Thyroid gland (tissue), 4 donors: ENCODE measurements around the gene DTNB. TPM values are rescaled to one million over a fixed set of nuclear protein-coding genes. Genes with fewer than 3 reads are reported as not detected.

Experiments
- DNase-seq, 2 donors: peaks; one replicate each; pipeline ENCODE4 v3.0.0-alpha.2; 2019
- H3K27ac ChIP-seq, 3 donors: fragments of 200-600 bp; sonication (generic); 1 replicate in 2 of 3; 2 replicates in 1 of 3; pipeline ENCODE4 v1.5.1; 2016 to 2019; ENCODE audit warnings: mild to moderate bottlenecking in 1 of 3, moderate library complexity in 1 of 3
- H3K27me3 ChIP-seq: fragments of 200-600 bp; sonication (generic); one replicate; pipeline ENCODE4 v1.5.1; 2019
- H3K36me3 ChIP-seq, 2 donors: fragments of 200-600 bp; sonication (generic); one replicate each; pipeline ENCODE4 v1.5.1; 2016 to 2019
- H3K4me1 ChIP-seq, 2 donors: fragments of 200-600 bp; sonication (generic); one replicate each; pipeline ENCODE4 v1.5.1; 2017 to 2019
- H3K4me3 ChIP-seq, 3 donors: fragments of 200-600 bp; sonication (generic); replicated peaks in 1 of 3; 1 replicate in 2 of 3; 2 replicates in 1 of 3; pipeline ENCODE4 v1.5.1; 2016; ENCODE audit warnings: mild to moderate bottlenecking in 1 of 3
- H3K9me3 ChIP-seq: fragments of 200-600 bp; sonication (generic); one replicate; pipeline ENCODE4 v1.5.1; 2017
- POLR2A ChIP-seq, 2 donors: fragments of 450-650 bp; IDR thresholded peaks; one replicate each; pipeline ENCODE4 v1.6.1; 2017; ENCODE audit warnings: antibody characterized with exemption in 2 of 2, mild to moderate bottlenecking in 2 of 2, moderate library complexity in 1 of 2
- WGBS, 2 donors: methylation state at CpG; one replicate each; pipeline ENCODE4 v1.1.5; 2017; 5-methylcytosine and 5-hydroxymethylcytosine counted together
- intact Hi-C: fragments of 100-400 bp; cut with DNase I; formaldehyde crosslinking; loops from one replicate; pipeline ENCODE4 v1.15.1; 2023
- total RNA-seq, 4 donors: library from RNA; depleted of rRNA; stranded (reverse); fragments of >200 nt; gene quantifications; one replicate each; pipeline ENCODE4 v1.2.3, GENCODE V29; 2016
- TF ChIP-seq, protein P1 (sequence below), 6 experiments: fragments of 200-600 bp in 3 of 6; fragments of 450-650 bp in 3 of 6; sonication (generic) in 3 of 6; IDR thresholded peaks; one replicate each; pipeline ENCODE4 v1.5.1; 2016 to 2019; ENCODE audit warnings: antibody characterized with exemption in 6 of 6, mild to moderate bottlenecking in 2 of 6, inconsistent platforms in 1 of 6, moderate library complexity in 1 of 6

Gene DTNB
- total RNA-seq, 4 donors from 2014 or later = 38.9 to 75.2 (median 55.5) TPM

DNA sequence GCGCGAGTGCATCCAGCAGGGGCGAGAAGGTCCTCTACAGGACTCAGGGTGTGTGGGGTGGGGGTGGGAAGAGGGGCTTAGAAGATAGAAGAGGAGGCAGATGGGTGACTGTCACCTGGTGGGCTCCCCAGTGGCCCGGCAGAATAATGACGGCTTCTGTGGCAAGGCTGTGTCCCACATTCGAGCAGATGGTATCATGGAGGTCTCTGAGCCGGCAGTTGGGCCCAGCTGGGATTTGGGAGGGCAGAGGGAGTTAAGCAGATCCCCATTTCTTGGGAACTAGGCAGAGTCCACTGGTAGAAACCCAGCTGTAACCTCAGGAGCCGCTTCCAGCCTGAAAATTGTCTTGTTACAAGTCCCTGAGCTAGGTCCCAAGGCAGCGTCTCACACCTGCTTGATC, 28.4 kb upstream of the DTNB start:
- Histone ChIP-seq H3K4me1 (no peaks in the 10 kb centered on the region), H3K9me3 (no peaks in the 10 kb centered on the region), H3K4me3 (no peak overlapping the region), H3K36me3 (no peaks in the 10 kb centered on the region), H3K27ac (no peak overlapping the region), H3K27me3 (no peaks in the 10 kb centered on the region)
- 89 to 92% methylated on average over 9 of the region's 9 CpGs for WGBS, 2 donors
- no peak for DNase-seq
- TF ChIP-seq, protein P1, sequence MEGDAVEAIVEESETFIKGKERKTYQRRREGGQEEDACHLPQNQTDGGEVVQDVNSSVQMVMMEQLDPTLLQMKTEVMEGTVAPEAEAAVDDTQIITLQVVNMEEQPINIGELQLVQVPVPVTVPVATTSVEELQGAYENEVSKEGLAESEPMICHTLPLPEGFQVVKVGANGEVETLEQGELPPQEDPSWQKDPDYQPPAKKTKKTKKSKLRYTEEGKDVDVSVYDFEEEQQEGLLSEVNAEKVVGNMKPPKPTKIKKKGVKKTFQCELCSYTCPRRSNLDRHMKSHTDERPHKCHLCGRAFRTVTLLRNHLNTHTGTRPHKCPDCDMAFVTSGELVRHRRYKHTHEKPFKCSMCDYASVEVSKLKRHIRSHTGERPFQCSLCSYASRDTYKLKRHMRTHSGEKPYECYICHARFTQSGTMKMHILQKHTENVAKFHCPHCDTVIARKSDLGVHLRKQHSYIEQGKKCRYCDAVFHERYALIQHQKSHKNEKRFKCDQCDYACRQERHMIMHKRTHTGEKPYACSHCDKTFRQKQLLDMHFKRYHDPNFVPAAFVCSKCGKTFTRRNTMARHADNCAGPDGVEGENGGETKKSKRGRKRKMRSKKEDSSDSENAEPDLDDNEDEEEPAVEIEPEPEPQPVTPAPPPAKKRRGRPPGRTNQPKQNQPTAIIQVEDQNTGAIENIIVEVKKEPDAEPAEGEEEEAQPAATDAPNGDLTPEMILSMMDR (IDR thresholded peaks at IDR 0.05) = no peak
- TF ChIP-seq POLR2A (IDR thresholded peaks at IDR 0.05) = no peak
- intact Hi-C loops = no loop called here

DNA sequence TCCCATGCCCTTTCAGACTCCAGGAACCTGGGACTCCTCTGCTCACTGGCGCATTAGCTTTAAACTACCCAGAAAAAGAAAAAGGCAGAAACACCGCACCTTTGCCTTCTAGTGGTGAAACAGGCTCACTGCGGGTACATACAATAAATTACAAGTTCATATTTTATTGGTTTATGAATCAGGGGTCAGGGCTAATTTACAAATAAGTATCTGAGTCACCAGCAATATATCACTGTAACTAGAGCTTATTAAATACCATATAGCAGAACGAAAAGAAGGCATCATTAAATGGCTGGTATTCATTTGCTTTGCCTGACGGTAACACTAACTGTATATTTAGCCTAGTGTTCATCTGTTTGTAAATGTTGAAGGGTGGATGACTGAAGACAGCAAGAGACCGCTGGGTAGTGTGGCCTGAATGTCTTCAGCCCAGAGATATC, 26.9 kb upstream of the DTNB start:
- no peak for TF ChIP-seq POLR2A (IDR thresholded peaks at IDR 0.05)
- TF ChIP-seq, protein P1 (IDR thresholded peaks at IDR 0.05) = peak; percentile 35 to 85 (median 80)
- intact Hi-C loops = no loop called here
- Histone ChIP-seq H3K4me3 (no peak overlapping the region), H3K27ac (no peak overlapping the region), H3K27me3 (no peaks in the 10 kb centered on the region), H3K9me3 (no peaks in the 10 kb centered on the region), H3K4me1 (no peaks in the 10 kb centered on the region), H3K36me3 (no peaks in the 10 kb centered on the region)
- DNase-seq = peak; percentile 29
- 23 to 29% methylated on average over 6 of the region's 6 CpGs for WGBS, 2 donors

DNA sequence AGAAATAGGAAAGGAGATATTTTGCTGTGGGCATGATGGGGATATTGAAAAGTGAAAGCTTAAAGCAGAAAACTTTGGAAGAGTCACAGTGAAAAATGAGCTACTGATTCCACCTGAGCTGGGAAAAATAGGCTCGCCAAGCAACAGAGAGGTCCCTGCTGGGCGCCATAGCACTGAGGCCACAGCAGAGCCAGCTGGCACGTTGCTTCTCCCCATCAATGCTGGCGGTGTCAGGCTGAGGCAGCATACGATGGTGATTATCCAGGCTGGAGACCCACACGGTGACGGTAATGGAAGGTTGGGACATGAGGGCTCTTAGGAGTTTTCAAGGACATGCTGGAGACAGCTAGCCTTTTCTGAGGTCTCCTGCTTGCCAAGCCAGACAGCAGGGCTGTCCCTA, 25.8 kb upstream of the DTNB start:
- no peaks in the 10 kb centered on the region for H3K9me3 ChIP-seq
- H3K27me3 ChIP-seq = no peaks in the 10 kb centered on the region
- H3K27ac ChIP-seq = no peak overlapping the region
- 68 to 73% methylated on average over 7 of the region's 7 CpGs for WGBS, 2 donors
- DNase-seq = peak in 1 of 2 donors; percentile 5
- no peak overlapping the region for H3K4me3 ChIP-seq
- H3K4me1 ChIP-seq = no peaks in the 10 kb centered on the region
- TF ChIP-seq POLR2A (IDR thresholded peaks at IDR 0.05) = no peak
- TF ChIP-seq, protein P1 (IDR thresholded peaks at IDR 0.05) = no peak
- no peaks in the 10 kb centered on the region for H3K36me3 ChIP-seq
- intact Hi-C loops = no loop called here

DNA sequence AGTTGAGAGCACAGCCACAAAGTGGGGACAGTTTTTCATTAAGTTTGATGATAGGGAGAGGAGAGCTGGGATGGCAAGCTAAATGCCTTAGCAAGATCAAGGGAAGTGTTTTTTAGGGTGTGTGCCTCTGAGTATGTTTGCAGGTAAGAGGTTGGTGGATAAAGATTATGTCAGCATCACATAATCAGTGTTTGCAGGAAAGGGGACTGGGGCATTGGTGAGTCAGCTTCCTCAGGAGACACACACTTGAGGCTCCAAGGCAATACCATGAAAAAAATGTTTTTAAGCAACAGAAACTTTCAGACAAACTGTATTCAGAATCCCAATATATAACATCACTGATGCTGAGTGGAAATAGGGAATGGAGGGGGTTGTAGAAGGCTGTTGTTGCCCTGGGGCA, 25.4 kb upstream of the DTNB start:
- intact Hi-C loops = no loop called here
- TF ChIP-seq POLR2A (IDR thresholded peaks at IDR 0.05) = no peak
- TF ChIP-seq, protein P1 (IDR thresholded peaks at IDR 0.05) = no peak
- H3K27me3 ChIP-seq = no peaks in the 10 kb centered on the region
- no peaks in the 10 kb centered on the region for H3K9me3 ChIP-seq
- no peaks in the 10 kb centered on the region for H3K36me3 ChIP-seq
- H3K4me1 ChIP-seq = no peaks in the 10 kb centered on the region
- no peak overlapping the region for H3K27ac ChIP-seq
- DNase-seq = no peak
- H3K4me3 ChIP-seq = no peak overlapping the region

DNA sequence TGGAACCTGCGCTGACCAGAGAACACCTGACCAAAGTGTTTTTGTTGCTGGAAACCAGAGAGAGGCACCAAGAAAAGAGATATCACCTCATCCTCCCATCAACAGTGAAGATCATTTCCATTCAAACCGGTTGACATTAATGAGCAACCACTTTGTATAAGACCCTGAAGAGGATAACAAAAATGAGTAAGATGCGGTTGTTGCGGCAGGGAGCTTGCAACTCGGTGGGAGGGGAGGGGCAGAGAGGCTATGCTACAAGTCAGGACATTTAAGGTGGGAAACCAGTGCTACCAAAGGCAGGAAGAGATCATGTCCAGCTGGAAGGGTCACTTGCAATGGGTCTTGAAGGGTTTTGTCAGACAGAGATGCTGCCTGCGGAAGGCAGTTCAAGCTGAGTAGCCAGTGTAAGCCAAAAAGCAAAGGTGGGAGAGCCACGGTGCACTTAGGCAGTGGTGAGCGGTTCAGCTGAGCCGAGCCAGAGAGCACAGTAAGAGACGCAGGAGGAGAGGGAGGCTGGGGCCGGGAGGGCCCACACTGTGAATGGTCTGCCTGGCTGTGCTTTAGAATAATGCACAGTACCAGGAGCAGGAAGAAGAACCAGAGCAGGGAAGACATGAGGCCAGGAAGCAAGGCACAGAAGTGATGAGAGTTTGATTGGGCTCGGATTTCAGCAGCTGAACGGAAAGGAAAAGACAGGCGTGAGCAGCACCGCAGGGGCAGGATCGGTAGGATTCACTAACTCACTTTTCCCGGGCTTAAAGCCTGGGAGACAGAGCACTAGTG, 24.4 kb upstream of the DTNB start:
- H3K9me3 ChIP-seq = no peaks in the 10 kb centered on the region
- intact Hi-C loops = no loop called here
- H3K4me1 ChIP-seq = no peaks in the 10 kb centered on the region
- TF ChIP-seq, protein P1 (IDR thresholded peaks at IDR 0.05) = no peak
- no peak for TF ChIP-seq POLR2A (IDR thresholded peaks at IDR 0.05)
- H3K4me3 ChIP-seq = no peak overlapping the region
- WGBS, 2 donors = 56 to 57% methylated on average over 17 of the region's 17 CpGs
- no peaks in the 10 kb centered on the region for H3K36me3 ChIP-seq
- DNase-seq = no peak
- no peak overlapping the region for H3K27ac ChIP-seq
- H3K27me3 ChIP-seq = no peaks in the 10 kb centered on the region
